ENCODE data around the gene THRB.

Gene THRB

GRCh38 chr3:24155276-24155675 lies 339.4 kb downstream of the THRB start:
- H3K27me3 Mint-ChIP-seq = peaks cover 17% of the 10 kb centered on the region
- H3K4me3 Mint-ChIP-seq = no peak overlapping the region
- no peaks in the 10 kb centered on the region for H3K9me3 Mint-ChIP-seq
- H3K27ac Mint-ChIP-seq (ENCODE audit: low read depth) = no peak overlapping the region
- ATAC-seq (replicated peaks; ENCODE audit: extremely low read depth, poor library complexity, severe bottlenecking) = no peak
- no peaks in the 10 kb centered on the region for H3K4me1 Mint-ChIP-seq
- DNase-seq (ENCODE audit: low spot score in 2 of 2) = no peak
- no peaks in the 10 kb centered on the region for H3K36me3 Mint-ChIP-seq (ENCODE audit: insufficient read depth)

DNA sequence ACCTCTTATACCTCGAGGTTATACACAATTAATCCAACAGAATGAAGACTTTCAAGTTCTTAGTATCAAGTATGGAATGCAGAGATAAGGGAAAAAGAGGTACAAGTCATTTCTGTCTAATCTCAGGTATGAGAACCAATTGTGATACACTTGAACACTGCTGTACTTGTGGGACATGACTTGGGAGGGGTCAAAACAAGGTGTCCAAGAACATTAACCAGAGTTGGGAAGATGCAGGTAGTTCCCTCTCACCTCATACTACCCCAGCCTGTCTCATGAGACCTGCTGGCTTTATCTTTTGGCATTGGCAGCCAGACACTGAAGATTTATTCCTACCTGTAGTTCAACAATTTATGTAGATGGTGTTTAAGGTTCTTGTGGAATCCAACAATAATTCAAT lies 339.9 kb downstream of the THRB start:
- Mint-ChIP-seq H3K9me3 (no peaks in the 10 kb centered on the region), H3K4me3 (no peak overlapping the region), H3K36me3 (ENCODE audit: insufficient read depth) (no peaks in the 10 kb centered on the region), H3K27me3 (peaks cover 13% of the 10 kb centered on the region), H3K4me1 (no peaks in the 10 kb centered on the region), H3K27ac (ENCODE audit: low read depth) (no peak overlapping the region)
- no peak for DNase-seq (ENCODE audit: low spot score in 2 of 2)
- ATAC-seq (replicated peaks; ENCODE audit: extremely low read depth, poor library complexity, severe bottlenecking) = no peak

DNA sequence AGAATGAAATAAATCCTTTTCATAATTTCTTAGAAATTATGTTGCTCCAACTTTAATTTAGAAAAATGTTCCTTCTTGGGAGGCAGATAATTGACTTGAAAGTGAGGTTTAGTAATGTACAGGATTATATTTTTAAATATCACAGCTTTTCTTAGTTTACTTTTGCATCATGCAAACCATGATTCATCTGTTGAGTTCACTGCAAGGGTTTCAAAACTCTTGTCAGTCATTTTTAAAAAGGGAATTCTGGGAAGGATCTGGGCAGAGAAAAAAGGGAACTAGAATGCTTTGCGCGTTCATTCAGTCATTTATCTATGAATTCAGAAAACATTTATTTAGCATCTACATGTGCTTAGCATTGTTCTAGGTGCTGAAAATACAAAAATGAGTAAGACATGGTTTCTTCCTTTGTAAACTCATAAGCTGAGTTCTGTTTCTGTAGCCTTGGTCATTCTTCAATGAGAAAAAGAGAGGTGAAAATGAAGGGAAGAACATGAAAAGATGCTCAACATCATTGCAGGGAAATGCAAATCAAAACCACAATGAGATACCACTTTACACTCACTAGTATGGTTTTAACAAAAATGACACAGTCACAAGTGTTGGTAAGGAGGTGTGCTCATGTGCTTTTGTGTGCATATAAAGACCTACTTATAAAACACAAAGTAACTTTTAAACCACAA lies 340.5 kb downstream of the THRB start:
- Mint-ChIP-seq H3K27me3 (peaks cover 6% of the 10 kb centered on the region), H3K4me1 (no peaks in the 10 kb centered on the region), H3K4me3 (no peak overlapping the region), H3K27ac (ENCODE audit: low read depth) (no peak overlapping the region), H3K36me3 (ENCODE audit: insufficient read depth) (peaks cover 2% of the 10 kb centered on the region), H3K9me3 (no peaks in the 10 kb centered on the region)
- ATAC-seq (replicated peaks; ENCODE audit: extremely low read depth, poor library complexity, severe bottlenecking) (no peak), DNase-seq (ENCODE audit: low spot score in 2 of 2) (no peak)

- Mint-ChIP-seq H3K9me3 (no peaks in the 10 kb centered on the region), H3K4me3 (no peak overlapping the region), H3K4me1 (no peaks in the 10 kb centered on the region), H3K27ac (ENCODE audit: low read depth) (no peak overlapping the region), H3K36me3 (ENCODE audit: insufficient read depth) (peaks cover 2% of the 10 kb centered on the region), H3K27me3 (no peaks in the 10 kb centered on the region)
- no peak for DNase-seq (ENCODE audit: low spot score in 2 of 2)
- ATAC-seq (replicated peaks; ENCODE audit: extremely low read depth, poor library complexity, severe bottlenecking) = no peak
Observed at GRCh38 chr3:24151594-24151993, 343.1 kb downstream of the THRB start.

GRCh38 chr3:24149032-24149431 lies 345.6 kb downstream of the THRB start:
- no peak overlapping the region for H3K4me3 Mint-ChIP-seq
- H3K36me3 Mint-ChIP-seq (ENCODE audit: insufficient read depth) = peaks cover 2% of the 10 kb centered on the region
- H3K27ac Mint-ChIP-seq (ENCODE audit: low read depth) = no peak overlapping the region
- H3K9me3 Mint-ChIP-seq = no peaks in the 10 kb centered on the region
- peaks cover 8% of the 10 kb centered on the region for H3K27me3 Mint-ChIP-seq
- H3K4me1 Mint-ChIP-seq = no peaks in the 10 kb centered on the region
- no peak for ATAC-seq (replicated peaks; ENCODE audit: extremely low read depth, poor library complexity, severe bottlenecking)
- DNase-seq (ENCODE audit: low spot score in 2 of 2) = no peak

DNA sequence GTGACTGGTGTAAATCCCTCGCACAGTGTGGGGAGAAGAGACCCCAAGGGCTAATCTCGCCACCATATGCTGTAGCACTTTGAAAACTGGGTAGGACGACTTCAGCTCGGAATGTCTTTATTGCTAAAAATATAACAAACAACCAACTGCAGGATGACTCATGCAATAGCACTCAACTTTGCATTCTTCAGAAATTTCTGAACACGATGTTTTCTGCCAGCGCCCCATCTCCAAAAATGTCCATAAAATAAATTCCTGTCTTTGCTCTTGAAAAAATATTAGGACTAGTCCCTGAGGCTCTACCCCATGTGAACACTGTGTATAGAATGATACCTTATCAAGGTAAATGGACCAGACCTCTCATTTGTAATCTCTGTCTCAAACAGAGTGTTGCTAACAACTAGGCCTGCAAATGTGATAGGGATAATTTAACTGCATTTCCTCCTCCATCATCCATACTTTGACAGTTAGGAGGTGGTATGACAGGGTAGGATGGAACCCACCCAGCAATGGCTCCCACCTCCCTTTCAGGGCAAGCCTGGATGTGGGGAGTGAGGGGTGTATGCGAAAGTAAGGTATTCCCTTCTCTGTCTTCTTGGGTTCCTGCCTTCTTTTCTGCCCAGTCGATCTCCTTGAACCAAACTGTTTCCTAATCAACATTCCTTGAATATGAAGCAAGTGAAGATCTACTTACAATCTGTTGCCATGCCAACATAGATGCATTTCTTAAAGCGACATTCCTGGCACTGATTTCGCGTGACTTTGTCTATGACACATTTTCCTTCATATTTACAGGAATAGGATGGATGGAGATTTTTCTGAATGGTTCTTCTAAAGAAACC lies 348.4 kb downstream of the THRB start:
- Mint-ChIP-seq H3K27ac (ENCODE audit: low read depth) (no peak overlapping the region), H3K4me3 (no peak overlapping the region), H3K27me3 (peaks cover 8% of the 10 kb centered on the region), H3K9me3 (no peaks in the 10 kb centered on the region), H3K36me3 (ENCODE audit: insufficient read depth) (peaks cover 2% of the 10 kb centered on the region), H3K4me1 (no peaks in the 10 kb centered on the region)
- ATAC-seq (replicated peaks; ENCODE audit: extremely low read depth, poor library complexity, severe bottlenecking) (no peak), DNase-seq (ENCODE audit: low spot score in 2 of 2) (no peak)

DNA sequence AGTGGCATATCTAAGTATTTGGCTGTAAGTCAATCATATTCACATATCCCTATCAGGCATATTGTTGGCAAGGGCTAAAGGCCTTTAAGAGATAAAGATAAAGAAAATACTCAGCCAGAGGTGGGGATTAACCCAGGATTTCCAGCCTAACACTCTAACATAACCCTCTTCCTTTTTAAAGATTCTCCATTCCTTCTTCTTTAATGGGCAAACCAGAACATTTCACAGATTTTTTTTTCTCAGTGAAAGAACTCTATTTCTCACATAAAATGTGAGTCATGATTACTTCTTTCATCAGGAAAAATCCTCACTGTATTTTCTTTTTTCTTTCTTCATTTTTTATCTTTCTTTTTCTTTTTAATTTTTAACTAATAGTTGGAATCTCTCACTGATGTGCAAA lies 349.2 kb downstream of the THRB start:
- no peaks in the 10 kb centered on the region for H3K9me3 Mint-ChIP-seq
- peaks cover 2% of the 10 kb centered on the region for H3K36me3 Mint-ChIP-seq (ENCODE audit: insufficient read depth)
- no peak for DNase-seq (ENCODE audit: low spot score in 2 of 2)
- H3K27ac Mint-ChIP-seq (ENCODE audit: low read depth) = no peak overlapping the region
- peaks cover 8% of the 10 kb centered on the region for H3K27me3 Mint-ChIP-seq
- H3K4me3 Mint-ChIP-seq = no peak overlapping the region
- ATAC-seq (replicated peaks; ENCODE audit: extremely low read depth, poor library complexity, severe bottlenecking) = no peak
- H3K4me1 Mint-ChIP-seq = no peaks in the 10 kb centered on the region

- no peaks in the 10 kb centered on the region for H3K4me1 Mint-ChIP-seq
- H3K9me3 Mint-ChIP-seq = no peaks in the 10 kb centered on the region
- ATAC-seq (replicated peaks; ENCODE audit: extremely low read depth, poor library complexity, severe bottlenecking) = no peak
- no peak overlapping the region for H3K4me3 Mint-ChIP-seq
- no peak overlapping the region for H3K27ac Mint-ChIP-seq (ENCODE audit: low read depth)
- peaks cover 8% of the 10 kb centered on the region for H3K27me3 Mint-ChIP-seq
- no peaks in the 10 kb centered on the region for H3K36me3 Mint-ChIP-seq (ENCODE audit: insufficient read depth)
- DNase-seq (ENCODE audit: low spot score in 2 of 2) = no peak
Observed at GRCh38 chr3:24142127-24142526, 352.5 kb downstream of the THRB start.

DNA sequence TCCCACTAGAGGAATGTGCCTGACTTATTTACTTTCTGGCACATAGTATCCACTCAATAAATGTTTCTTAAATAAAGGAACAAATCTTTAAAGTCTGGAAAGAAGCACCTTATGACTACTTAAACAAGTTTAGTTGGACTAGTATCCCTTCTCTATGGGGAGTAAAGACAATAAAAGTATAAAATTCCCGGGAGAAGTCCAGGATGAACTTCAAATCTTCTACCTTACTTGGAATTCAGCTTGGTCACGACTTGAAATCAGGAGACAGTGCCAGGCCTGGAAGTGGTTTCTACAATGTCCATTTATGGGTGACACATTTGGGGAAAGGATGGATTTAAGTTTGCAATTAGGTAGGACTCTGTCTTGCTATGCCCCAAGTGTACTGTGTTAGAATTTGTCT lies 353.1 kb downstream of the THRB start:
- Mint-ChIP-seq H3K9me3 (no peaks in the 10 kb centered on the region), H3K27ac (ENCODE audit: low read depth) (no peak overlapping the region), H3K4me3 (no peak overlapping the region), H3K4me1 (no peaks in the 10 kb centered on the region), H3K36me3 (ENCODE audit: insufficient read depth) (no peaks in the 10 kb centered on the region), H3K27me3 (peaks cover 8% of the 10 kb centered on the region)
- no peak for DNase-seq (ENCODE audit: low spot score in 2 of 2)
- ATAC-seq (replicated peaks; ENCODE audit: extremely low read depth, poor library complexity, severe bottlenecking) = no peak

GRCh38 chr3:24139463-24140412 lies 354.9 kb downstream of the THRB start:
- no peak overlapping the region for H3K27ac Mint-ChIP-seq (ENCODE audit: low read depth)
- no peaks in the 10 kb centered on the region for H3K36me3 Mint-ChIP-seq (ENCODE audit: insufficient read depth)
- H3K4me3 Mint-ChIP-seq = no peak overlapping the region
- ATAC-seq (replicated peaks; ENCODE audit: extremely low read depth, poor library complexity, severe bottlenecking) (no peak), DNase-seq (ENCODE audit: low spot score in 2 of 2) (no peak)
- peaks cover 7% of the 10 kb centered on the region for H3K27me3 Mint-ChIP-seq
- no peaks in the 10 kb centered on the region for H3K4me1 Mint-ChIP-seq
- H3K9me3 Mint-ChIP-seq = no peaks in the 10 kb centered on the region

DNA sequence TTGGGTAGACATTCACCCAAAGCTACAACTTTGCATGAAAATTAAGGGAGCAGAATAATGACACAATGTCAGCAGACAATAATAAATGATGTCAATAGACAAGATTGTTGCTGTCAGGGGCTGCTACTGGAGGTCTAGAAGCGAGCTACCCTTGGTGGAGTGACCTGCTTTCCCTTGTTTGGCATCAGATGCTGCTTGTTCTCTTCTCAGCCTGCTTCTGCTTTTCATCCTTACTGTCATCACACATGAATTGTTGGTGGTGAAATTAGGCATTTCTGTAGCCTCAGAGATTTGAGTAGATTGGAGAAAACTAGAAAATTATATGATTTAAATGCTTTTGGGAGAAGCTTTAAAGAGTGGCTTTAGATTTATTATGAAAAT lies 355.8 kb downstream of the THRB start:
- no peaks in the 10 kb centered on the region for H3K36me3 Mint-ChIP-seq (ENCODE audit: insufficient read depth)
- ATAC-seq (replicated peaks; ENCODE audit: extremely low read depth, poor library complexity, severe bottlenecking) (no peak), DNase-seq (ENCODE audit: low spot score in 2 of 2) (no peak)
- no peaks in the 10 kb centered on the region for H3K9me3 Mint-ChIP-seq
- H3K27me3 Mint-ChIP-seq = no peaks in the 10 kb centered on the region
- no peak overlapping the region for H3K27ac Mint-ChIP-seq (ENCODE audit: low read depth)
- no peaks in the 10 kb centered on the region for H3K4me1 Mint-ChIP-seq
- no peak overlapping the region for H3K4me3 Mint-ChIP-seq

- no peaks in the 10 kb centered on the region for H3K9me3 Mint-ChIP-seq
- H3K36me3 Mint-ChIP-seq (ENCODE audit: insufficient read depth) = no peaks in the 10 kb centered on the region
- no peak overlapping the region for H3K4me3 Mint-ChIP-seq
- no peaks in the 10 kb centered on the region for H3K4me1 Mint-ChIP-seq
- ATAC-seq (replicated peaks; ENCODE audit: extremely low read depth, poor library complexity, severe bottlenecking) (no peak), DNase-seq (ENCODE audit: low spot score in 2 of 2) (no peak)
- H3K27ac Mint-ChIP-seq (ENCODE audit: low read depth) = no peak overlapping the region
- H3K27me3 Mint-ChIP-seq = no peaks in the 10 kb centered on the region
Observed at GRCh38 chr3:24137958-24138875, 356.4 kb downstream of the THRB start.

All from central memory CD8-positive, alpha-beta T cell (primary cell).